OCI-LY7 (cell line): Measurements from ENCODE around the gene PPP1R27.

Experiments
- EZH2phosphoT487 ChIP-seq: fragments of 200-600 bp; sonication (generic); IDR thresholded peaks from 2 replicates; pipeline ENCODE4 v1.6.1; 2018; ENCODE audit warnings: low read depth, borderline replicate concordance, mild to moderate bottlenecking, mixed run types, antibody characterized with exemption, low read length, moderate library complexity, mixed read lengths
- TF ChIP-seq, protein P1 (sequence below): fragments of 200-600 bp; sonication (generic); conservative IDR thresholded peaks from 2 replicates; pipeline ENCODE4 v1.5.1; 2014; ENCODE audit warnings: mild to moderate bottlenecking, antibody characterized with exemption, low read length, moderate library complexity, mixed read lengths

- TF ChIP-seq, protein P1, sequence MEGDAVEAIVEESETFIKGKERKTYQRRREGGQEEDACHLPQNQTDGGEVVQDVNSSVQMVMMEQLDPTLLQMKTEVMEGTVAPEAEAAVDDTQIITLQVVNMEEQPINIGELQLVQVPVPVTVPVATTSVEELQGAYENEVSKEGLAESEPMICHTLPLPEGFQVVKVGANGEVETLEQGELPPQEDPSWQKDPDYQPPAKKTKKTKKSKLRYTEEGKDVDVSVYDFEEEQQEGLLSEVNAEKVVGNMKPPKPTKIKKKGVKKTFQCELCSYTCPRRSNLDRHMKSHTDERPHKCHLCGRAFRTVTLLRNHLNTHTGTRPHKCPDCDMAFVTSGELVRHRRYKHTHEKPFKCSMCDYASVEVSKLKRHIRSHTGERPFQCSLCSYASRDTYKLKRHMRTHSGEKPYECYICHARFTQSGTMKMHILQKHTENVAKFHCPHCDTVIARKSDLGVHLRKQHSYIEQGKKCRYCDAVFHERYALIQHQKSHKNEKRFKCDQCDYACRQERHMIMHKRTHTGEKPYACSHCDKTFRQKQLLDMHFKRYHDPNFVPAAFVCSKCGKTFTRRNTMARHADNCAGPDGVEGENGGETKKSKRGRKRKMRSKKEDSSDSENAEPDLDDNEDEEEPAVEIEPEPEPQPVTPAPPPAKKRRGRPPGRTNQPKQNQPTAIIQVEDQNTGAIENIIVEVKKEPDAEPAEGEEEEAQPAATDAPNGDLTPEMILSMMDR, result no peak
- no peak for TF ChIP-seq EZH2phosphoT487
These were observed 29.0 kb downstream of the PPP1R27 start for GRCh38 chr17:81805707-81806460.
